A549 (cell line): Measurements from ENCODE around the gene TRAPPC11.

Experiments used
- ESRRA ChIP-seq: fragments of 150-350 bp; IDR thresholded peaks from 2 replicates; pipeline ENCODE4 v1.6.1; 2014; ENCODE audit warnings: mild to moderate bottlenecking, low read length, borderline replicate concordance
- FOSB ChIP-seq: fragments of 250-450 bp; sonication (Bioruptor Pico); IDR thresholded peaks from 2 replicates; pipeline ENCODE4 v1.5.0; 2020; ENCODE audit warnings: mild to moderate bottlenecking, moderate library complexity
- TF ChIP-seq, protein P1 (sequence below): fragments of >200 bp; sonication (Bioruptor Twin); formaldehyde crosslinking; IDR thresholded peaks from 3 replicates; pipeline ENCODE4 v1.5.1; 2016

DNA sequence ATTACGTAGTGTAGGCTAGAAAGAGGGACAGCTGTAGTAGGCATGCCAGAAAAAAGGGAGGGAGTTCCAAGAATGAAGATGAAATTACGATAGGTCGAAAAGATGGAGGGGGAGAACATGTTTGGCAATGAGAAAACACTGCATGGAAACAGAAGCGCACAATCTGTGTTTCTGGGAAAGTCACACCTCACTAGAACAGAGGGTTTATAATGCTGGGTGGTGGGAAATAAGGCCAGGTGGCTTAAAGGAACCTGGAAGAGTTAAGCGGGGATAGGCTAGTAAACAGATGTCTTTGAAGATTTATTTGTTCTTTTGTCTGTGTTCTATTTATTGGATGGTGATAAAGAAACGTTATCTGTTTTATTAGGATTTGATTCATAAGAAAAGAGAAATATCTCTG, 29.1 kb downstream of the TRAPPC11 start:
- TF ChIP-seq FOSB (CRISPR knock-in tag) (no peak), ESRRA (no peak)
- TF ChIP-seq, protein P1, sequence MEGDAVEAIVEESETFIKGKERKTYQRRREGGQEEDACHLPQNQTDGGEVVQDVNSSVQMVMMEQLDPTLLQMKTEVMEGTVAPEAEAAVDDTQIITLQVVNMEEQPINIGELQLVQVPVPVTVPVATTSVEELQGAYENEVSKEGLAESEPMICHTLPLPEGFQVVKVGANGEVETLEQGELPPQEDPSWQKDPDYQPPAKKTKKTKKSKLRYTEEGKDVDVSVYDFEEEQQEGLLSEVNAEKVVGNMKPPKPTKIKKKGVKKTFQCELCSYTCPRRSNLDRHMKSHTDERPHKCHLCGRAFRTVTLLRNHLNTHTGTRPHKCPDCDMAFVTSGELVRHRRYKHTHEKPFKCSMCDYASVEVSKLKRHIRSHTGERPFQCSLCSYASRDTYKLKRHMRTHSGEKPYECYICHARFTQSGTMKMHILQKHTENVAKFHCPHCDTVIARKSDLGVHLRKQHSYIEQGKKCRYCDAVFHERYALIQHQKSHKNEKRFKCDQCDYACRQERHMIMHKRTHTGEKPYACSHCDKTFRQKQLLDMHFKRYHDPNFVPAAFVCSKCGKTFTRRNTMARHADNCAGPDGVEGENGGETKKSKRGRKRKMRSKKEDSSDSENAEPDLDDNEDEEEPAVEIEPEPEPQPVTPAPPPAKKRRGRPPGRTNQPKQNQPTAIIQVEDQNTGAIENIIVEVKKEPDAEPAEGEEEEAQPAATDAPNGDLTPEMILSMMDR = no peak
